Measurements from ENCODE around the gene CTXN3. TPM values are rescaled to one million over a fixed set of nuclear protein-coding genes. Genes with fewer than 3 reads are reported as not detected.
A peak's percentile ranks its signal among the peaks of the same experiment; 100 is the strongest.

Gene CTXN3
- polyA plus RNA-seq, 6 donors from 2014 or later: not detected

DNA sequence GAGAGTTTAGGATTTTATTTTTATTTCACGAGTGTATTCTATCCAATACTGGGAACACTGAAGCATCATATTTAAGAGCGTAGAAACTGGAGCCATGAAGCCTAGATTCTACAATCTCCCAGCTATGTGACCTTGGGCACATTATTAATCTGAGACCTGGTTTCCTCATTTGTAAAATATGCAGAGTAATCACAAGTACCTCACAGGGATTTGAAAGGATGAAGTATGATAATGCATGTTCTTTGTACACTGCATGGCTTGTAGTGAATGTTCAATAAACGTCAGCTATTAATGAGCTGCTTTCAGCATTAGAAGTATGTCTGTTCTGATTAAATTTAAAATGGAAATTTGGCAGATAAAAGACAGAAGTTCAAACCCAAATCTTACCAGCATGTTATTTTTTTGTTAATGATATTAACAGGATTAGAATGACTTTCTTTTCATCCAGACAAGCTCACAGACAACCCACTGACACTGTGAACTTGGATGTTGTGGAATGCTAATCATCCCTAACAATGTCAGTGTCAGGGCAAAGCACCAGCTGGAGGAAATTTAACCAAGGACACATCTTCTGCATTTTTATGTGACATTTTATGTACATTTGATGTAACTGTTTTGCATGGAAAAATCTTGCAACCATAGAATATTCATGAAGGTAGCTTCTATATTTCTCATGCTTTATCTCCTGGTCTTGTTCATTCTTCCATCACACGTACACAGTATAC, 27.1 kb upstream of the CTXN3 start:
- Mint-ChIP-seq H3K4me3 (no peak overlapping the region), H3K36me3 (no peaks in the 10 kb centered on the region), H3K9me3 (peaks cover 0 to 10% (median 0%) of the 10 kb centered on the region in 7 donors), H3K27me3 (peaks cover 0 to 5% (median 0%) of the 10 kb centered on the region in 3 donors), H3K27ac (no peak overlapping the region), H3K4me1 (no peaks in the 10 kb centered on the region)
- no peak for DNase-seq
- no peak for ATAC-seq (ENCODE audit: low read depth in 2 of 2)

DNA sequence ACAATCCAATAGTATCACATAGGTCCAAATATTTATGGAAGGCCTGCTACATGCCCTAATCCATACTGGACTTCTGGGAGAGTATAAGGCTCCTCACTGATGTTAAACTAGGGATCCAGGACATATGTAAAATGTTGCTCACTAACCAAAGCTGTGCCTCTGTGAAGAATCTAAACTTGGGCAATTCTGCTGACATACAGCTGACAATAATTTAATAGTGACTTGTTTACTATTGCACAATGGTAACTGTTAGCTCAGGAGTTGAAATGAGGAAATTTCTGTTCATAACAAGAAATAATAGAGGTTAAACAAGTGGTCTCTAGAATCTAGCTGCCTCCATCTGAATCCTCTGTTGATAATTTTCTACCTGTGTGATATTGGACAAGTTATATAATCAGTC, 14.9 kb upstream of the CTXN3 start:
- no peak overlapping the region for H3K27ac Mint-ChIP-seq
- DNase-seq: no peak
- no peak overlapping the region for H3K4me3 Mint-ChIP-seq
- H3K4me1 Mint-ChIP-seq: no peaks in the 10 kb centered on the region
- no peaks in the 10 kb centered on the region for H3K9me3 Mint-ChIP-seq
- no peaks in the 10 kb centered on the region for H3K36me3 Mint-ChIP-seq
- H3K27me3 Mint-ChIP-seq: peaks cover 4 to 13% (median 6%) of the 10 kb centered on the region in 3 donors
- no peak for ATAC-seq (ENCODE audit: low read depth in 2 of 2)

DNA sequence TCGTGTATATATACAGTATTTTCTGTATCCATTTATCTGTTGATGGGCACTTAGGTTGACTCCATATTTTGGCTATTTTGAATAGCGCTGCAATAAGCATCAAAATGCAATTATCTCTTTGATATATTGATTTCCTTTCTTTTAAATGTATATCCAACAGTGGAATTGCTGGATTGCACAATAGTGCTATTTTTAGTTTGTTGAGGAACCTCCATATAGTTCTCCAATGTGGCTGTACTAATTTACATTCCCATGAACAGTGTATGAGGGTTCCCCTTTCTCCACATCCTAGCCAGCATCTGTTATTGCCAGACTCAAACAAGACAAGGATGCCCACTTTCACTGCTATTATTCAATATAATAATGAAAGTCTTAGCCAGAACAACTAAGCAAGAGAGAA, 9.1 kb upstream of the CTXN3 start:
- peaks cover 0 to 3% (median 0%) of the 10 kb centered on the region in 7 donors for H3K9me3 Mint-ChIP-seq

DNA sequence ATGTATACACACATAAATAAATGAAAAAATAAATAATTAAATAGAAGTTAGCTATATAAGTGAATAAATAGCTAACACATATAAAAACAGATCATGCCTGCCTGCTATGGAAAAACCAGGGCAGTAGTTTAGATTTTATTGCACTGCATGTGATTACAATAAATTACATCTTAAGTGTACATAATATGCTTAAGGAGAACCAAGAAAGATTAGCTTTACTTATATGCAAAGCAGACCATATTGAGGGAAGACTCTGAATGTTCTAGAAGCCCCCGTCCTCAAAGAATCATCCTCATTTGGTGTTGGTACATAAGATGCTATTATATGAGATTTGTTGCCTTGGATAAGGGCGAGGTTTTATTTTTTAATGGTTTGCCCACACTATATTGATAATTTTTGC, 5.9 kb upstream of the CTXN3 start:
- DNase-seq (no peak), ATAC-seq (ENCODE audit: low read depth in 2 of 2) (no peak)
- Mint-ChIP-seq H3K27me3 (peaks cover 3 to 4% (median 3%) of the 10 kb centered on the region in 3 donors), H3K27ac (no peak overlapping the region), H3K36me3 (no peaks in the 10 kb centered on the region), H3K4me3 (no peak overlapping the region), H3K9me3 (peaks cover 0 to 3% (median 0%) of the 10 kb centered on the region in 7 donors), H3K4me1 (no peaks in the 10 kb centered on the region)

More for the DNA sequence above, 9.1 kb upstream of the CTXN3 start:
- DNase-seq (no peak), ATAC-seq (ENCODE audit: low read depth in 2 of 2) (no peak)
- Mint-ChIP-seq H3K36me3 (no peaks in the 10 kb centered on the region), H3K4me3 (no peak overlapping the region), H3K27me3 (peaks cover 3 to 13% (median 6%) of the 10 kb centered on the region in 3 donors), H3K27ac (no peak overlapping the region), H3K4me1 (no peaks in the 10 kb centered on the region)

DNA sequence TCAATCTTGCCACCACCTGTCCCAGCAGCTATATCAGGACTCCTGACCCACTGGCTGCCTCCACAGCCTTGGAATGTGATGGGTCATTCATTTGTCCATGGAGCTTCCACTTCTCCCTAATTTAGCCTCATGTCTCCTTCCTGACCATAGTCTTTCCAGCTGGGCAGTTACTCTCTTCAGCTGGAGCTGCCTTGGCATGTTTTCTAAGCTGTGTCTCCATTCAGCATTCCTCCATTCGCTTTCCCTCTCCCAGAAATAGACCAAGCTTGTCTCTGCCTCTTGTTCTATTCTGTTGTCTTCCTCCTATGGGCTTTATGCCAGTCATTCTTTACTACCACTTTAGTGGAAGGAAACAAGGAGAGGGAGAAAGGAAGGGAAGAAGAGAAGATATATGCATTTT, 5.3 kb upstream of the CTXN3 start:
- DNase-seq (no peak), ATAC-seq (ENCODE audit: low read depth in 2 of 2) (no peak)
- no peaks in the 10 kb centered on the region for H3K36me3 Mint-ChIP-seq
- H3K27me3 Mint-ChIP-seq: peaks cover 0 to 3% (median 0%) of the 10 kb centered on the region in 3 donors
- H3K9me3 Mint-ChIP-seq: peaks cover 0 to 3% (median 0%) of the 10 kb centered on the region in 7 donors
- no peak overlapping the region for H3K4me3 Mint-ChIP-seq
- H3K27ac Mint-ChIP-seq: no peak overlapping the region
- H3K4me1 Mint-ChIP-seq: no peaks in the 10 kb centered on the region

DNA sequence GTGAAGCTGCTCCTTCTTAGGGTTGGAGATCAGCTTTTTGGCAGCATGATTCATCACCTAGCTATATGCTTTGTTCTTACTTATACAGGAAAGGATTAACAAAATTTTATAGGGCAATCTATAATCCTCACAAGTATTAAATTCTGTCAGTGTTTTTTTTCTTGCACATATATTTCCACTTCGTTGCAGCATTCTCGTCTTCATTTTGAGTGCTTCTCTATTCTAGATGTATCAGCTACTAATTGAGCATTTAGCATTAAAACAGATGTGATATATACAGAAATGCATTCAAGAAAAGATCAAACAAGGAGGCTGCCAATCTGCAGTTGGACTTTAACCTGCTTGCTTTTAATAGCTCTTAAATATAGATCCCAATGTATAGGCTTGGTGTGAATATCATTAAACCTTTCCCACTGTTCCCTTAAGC, 3.6 kb upstream of the CTXN3 start:
- H3K36me3 Mint-ChIP-seq: no peaks in the 10 kb centered on the region
- no peak overlapping the region for H3K27ac Mint-ChIP-seq
- H3K4me1 Mint-ChIP-seq: no peaks in the 10 kb centered on the region
- H3K9me3 Mint-ChIP-seq: no peaks in the 10 kb centered on the region
- H3K27me3 Mint-ChIP-seq: peaks cover 0 to 2% (median 0%) of the 10 kb centered on the region in 3 donors
- ATAC-seq (ENCODE audit: low read depth in 2 of 2) (no peak), DNase-seq (no peak)
- no peak overlapping the region for H3K4me3 Mint-ChIP-seq

DNA sequence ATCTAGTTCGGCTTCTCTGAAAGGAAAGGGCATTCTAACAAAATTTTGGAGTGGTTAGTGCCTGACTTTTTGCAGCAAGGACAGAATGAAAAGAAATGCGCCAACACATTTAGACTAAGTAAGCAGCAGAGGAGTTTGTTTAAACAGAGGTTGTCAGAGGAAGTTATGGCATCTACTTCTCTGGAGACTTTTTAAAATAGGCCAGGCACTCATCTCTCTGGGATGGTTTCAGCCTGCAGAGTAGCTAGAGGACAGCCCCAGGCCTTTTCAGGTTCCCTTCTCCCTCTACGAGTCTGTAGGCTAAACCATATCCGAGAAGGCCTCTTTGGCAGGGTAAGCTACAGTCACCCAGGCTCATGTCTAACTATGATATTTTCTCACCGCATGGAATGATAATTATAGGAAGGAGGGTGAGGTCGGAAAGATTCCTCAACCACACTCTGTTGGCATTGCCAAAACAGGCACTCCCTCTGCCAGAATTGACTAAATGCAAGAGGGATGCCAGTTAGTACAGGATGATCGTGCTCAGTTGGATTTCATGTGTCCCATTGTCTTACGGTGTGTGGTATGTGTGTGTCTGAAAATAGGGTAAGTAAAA, 1.4 kb upstream of the CTXN3 start:
- Mint-ChIP-seq H3K9me3 (no peaks in the 10 kb centered on the region), H3K36me3 (no peaks in the 10 kb centered on the region), H3K4me3 (no peak overlapping the region), H3K27ac (peak overlapping the region in 1 of 6 donors; percentile 31), H3K4me1 (no peaks in the 10 kb centered on the region), H3K27me3 (peaks cover 0 to 7% (median 0%) of the 10 kb centered on the region in 3 donors)
- DNase-seq (no peak), ATAC-seq (ENCODE audit: low read depth in 2 of 2) (no peak)

DNA sequence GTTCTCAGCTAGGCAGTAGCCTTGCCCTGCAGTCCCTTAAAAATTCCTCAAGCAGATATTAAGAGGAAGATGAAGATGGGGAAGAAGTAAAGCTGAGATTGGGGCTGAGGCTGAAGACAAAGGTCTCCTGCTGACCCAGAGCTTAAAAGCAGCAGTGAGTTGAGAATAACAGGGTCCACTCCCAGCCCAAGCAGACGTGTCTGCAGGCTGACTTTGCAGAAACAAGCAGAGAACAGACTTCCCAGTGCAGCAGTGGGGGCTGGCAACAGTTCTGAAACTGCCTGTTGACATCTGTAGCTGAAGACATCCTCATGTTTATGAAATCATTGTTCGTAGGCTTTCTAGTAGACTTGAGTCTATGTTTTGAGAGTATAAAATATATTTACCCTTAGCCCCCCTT, 1.1 kb downstream of the CTXN3 start:
- ATAC-seq (ENCODE audit: low read depth in 2 of 2) (no peak), DNase-seq (no peak)
- Mint-ChIP-seq H3K27ac (no peak overlapping the region), H3K4me3 (no peak overlapping the region), H3K27me3 (peaks cover 0 to 7% (median 0%) of the 10 kb centered on the region in 3 donors), H3K4me1 (no peaks in the 10 kb centered on the region), H3K9me3 (no peaks in the 10 kb centered on the region), H3K36me3 (no peaks in the 10 kb centered on the region)

DNA sequence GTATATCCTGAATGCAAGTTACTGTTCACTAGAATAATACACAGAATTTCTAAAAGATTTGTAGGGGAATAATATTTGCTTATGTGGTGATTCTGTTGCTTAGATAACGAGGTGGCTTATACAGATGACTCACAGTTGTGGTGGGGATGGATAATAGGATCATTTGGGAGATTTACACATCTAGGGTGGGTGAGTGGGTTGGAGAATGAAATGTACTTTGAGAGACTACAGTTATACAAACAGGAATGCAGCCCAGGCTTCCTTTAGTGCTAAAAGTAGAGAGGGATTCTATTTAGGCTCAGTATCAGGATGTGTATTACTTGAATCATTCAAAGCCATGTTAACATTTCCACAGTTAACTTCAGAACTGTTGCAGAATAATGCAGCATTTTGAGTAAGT, 1.8 kb downstream of the CTXN3 start:
- no peak for ATAC-seq (ENCODE audit: low read depth in 2 of 2)
- Mint-ChIP-seq H3K27ac (no peak overlapping the region), H3K4me3 (no peak overlapping the region), H3K9me3 (no peaks in the 10 kb centered on the region), H3K27me3 (peaks cover 0 to 7% (median 0%) of the 10 kb centered on the region in 3 donors), H3K4me1 (no peaks in the 10 kb centered on the region), H3K36me3 (no peaks in the 10 kb centered on the region)
- DNase-seq: no peak

DNA sequence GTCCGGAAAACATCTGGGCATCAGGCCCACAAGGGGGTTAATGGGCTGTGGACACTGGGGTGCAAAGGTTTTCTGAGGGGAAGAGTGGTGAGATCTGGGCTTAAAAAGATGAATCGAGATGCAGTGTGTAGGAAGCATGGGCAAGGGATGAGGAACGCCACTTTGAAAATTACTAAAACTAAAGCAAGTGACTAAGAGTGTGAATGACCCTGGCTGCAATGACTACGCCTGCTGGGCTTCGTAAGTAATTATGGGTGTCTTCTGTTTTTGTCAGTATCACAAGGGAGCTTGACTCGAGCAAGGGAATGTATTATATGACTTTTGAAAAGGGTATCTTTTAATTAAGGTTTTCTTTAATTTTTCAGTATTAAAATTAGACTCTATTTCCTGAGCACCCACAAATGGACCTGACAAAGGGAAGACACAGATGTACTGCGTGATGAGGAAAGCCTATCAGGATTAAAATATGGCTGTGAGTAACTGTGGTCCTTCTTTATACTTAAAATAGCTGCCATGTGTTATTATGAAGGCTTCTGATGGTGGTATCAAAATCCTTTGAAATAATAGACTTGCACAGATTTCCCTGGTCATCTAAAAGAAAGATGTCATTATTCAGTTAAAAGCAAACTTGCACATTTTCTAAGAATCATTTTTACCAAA, 4.2 kb downstream of the CTXN3 start:
- Mint-ChIP-seq H3K4me3 (no peak overlapping the region), H3K9me3 (no peaks in the 10 kb centered on the region), H3K27ac (no peak overlapping the region), H3K27me3 (peaks cover 0 to 7% (median 0%) of the 10 kb centered on the region in 3 donors), H3K4me1 (no peaks in the 10 kb centered on the region), H3K36me3 (no peaks in the 10 kb centered on the region)
- ATAC-seq (ENCODE audit: low read depth in 2 of 2): no peak
- DNase-seq: no peak

DNA sequence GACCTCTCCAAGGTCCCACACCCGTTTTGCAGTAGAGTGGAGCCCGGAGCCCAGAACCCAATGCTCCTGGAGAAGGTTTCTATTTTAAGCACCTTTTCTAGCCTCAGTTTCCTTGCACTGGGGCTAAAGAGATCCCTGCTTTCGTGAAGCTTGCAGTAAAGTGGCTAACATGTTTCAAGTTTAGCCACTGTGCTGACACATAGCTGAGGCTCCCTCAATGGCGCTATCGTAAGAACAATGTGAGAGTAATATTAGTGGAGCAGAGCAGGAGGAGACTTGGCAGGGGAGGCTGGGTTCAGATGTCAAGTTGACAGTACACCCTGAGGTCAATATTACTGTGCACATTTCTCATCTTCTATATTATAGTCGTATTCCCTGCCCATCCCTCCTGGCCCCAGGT, 7.9 kb downstream of the CTXN3 start:
- DNase-seq (no peak), ATAC-seq (ENCODE audit: low read depth in 2 of 2) (no peak)
- no peak overlapping the region for H3K4me3 Mint-ChIP-seq
- no peaks in the 10 kb centered on the region for H3K27me3 Mint-ChIP-seq
- no peaks in the 10 kb centered on the region for H3K9me3 Mint-ChIP-seq
- no peaks in the 10 kb centered on the region for H3K4me1 Mint-ChIP-seq
- no peaks in the 10 kb centered on the region for H3K36me3 Mint-ChIP-seq
- H3K27ac Mint-ChIP-seq: peak overlapping the region in 1 of 6 donors; percentile 80

DNA sequence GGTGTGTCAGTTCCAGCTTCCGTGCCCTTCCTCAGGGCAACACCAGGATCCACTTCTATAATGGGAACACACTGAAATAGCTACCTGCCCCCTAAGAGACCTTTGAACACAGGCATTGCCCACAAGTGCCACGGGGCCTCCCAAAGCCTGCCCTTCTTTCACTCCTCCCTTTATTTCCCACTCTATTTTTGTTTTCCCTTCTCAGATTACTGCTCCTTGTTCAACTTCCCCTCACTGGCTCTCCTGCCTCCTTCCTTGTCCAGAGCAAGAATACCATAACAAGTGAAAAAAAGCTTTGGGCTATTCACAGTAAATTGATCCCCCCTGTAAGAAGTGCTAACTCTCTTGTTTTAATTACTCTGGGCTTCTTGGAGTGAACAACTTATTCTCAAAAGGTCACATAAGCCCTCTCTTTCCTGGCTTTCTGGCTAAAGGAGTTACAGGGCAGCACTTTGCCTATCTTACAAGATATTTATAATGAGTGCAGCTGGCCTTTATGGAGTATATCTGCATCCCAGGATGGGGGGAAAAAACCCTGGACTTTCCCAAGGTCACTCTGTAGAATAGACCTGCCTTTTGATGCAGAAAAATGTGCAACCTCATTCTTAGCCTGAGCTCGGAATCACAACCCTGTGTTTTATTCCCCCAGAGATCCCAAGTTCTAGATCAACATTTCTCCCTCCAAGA, 11.3 kb downstream of the CTXN3 start:
- Mint-ChIP-seq H3K9me3 (no peaks in the 10 kb centered on the region), H3K36me3 (no peaks in the 10 kb centered on the region), H3K4me1 (no peaks in the 10 kb centered on the region), H3K27me3 (no peaks in the 10 kb centered on the region), H3K4me3 (no peak overlapping the region), H3K27ac (no peak overlapping the region)
- ATAC-seq (ENCODE audit: low read depth in 2 of 2) (no peak), DNase-seq (no peak)

DNA sequence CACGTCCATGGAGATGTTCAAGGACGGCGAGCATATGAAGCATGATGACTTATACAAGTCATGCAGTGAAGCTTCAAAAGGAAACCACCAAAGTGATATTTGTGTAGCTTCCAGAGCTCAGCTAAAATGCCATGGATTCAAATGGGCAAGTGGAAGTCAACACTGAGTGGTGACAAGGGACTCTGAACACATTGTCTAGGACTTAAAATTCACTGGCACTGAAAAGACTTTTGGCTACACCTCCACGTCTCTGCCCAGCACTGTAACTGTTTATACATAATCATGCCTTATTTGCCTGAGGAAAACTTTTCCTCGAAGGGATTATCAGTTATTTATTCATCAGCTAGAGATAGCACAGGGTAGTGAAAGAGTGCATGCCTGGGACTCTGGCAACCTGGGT, 15.2 kb downstream of the CTXN3 start:
- no peaks in the 10 kb centered on the region for H3K27me3 Mint-ChIP-seq
- no peaks in the 10 kb centered on the region for H3K9me3 Mint-ChIP-seq
- H3K36me3 Mint-ChIP-seq: no peaks in the 10 kb centered on the region
- ATAC-seq (ENCODE audit: low read depth in 2 of 2) (no peak), DNase-seq (no peak)
- no peak overlapping the region for H3K27ac Mint-ChIP-seq
- H3K4me1 Mint-ChIP-seq: no peaks in the 10 kb centered on the region
- H3K4me3 Mint-ChIP-seq: no peak overlapping the region
